Measurements from ENCODE around the gene LRRC8C.
"Not testable (repeated sequence)": the region's sequence is repeated elsewhere in the genome, so short reads cannot be mapped to it uniquely, and the experiment has no call there.

Gene LRRC8C

DNA sequence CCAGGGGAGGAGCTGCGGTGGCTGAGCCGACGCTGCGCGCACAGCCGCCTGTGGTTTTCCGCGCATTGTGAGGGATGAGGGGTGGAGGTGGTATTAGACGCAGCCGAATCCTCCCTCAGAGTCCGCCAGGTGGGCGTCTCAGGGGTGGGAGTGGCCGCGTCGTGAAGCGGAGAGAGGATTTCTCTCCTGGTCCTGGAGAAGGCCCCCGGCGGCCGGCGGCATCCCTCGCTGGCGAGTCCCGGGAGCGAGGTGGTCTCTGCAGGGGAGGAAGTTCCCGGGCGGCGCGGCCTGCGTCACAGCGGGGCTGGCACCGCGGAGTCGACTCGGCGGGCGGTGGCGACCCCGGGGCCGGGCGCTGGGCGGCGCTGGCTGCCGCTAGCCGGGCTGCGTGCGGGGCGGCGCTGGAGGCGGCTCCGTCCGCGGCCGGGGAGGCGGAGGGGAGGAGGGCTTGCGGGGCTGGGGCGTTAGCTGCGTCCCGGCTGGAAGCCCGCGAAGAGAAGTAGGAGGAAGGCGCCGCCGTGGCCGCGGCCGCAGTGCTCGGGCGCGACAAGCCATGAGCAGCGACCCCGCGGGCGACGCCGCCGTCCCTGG is at the start of gene LRRC8C:
TSS of gene LRRC8C (plus strand) at position 464 of the 591 bp plus-strand sequence. CDS start 53,354 bp downstream, outside the sequence.
- DNase-seq = peak; percentile 75

GRCh38 chr1:89584211-89584610 is 48.7 kb upstream of the LRRC8C start:
- DNase-seq = no peak

GRCh38 chr1:89584781-89585180 is 48.1 kb upstream of the LRRC8C start:
- no peak for DNase-seq

GRCh38 chr1:89587729-89588161 is 45.2 kb upstream of the LRRC8C start:
- no peak for DNase-seq

GRCh38 chr1:89588480-89588879 is 44.4 kb upstream of the LRRC8C start:
- DNase-seq = no peak

DNA sequence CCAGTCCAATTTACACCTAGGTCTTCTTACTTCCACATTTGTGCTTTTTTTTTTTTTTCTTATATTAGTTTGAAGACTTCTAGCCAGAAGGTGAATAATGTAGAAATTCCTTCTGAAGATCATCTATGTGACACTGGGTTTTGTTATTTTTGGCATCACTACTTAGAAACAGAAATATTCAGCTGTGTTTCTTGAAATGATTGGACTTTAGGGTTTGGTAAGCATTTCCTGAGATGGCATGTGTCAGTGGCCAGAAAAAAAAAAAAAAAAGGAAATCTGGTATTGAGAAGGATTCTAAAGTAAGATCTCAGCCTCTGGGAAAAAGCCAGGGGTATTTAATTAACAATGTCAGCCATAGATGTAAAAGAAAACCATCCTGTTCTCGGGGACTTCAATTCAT is 43.4 kb upstream of the LRRC8C start:
- peak; percentile 45 for DNase-seq

DNA sequence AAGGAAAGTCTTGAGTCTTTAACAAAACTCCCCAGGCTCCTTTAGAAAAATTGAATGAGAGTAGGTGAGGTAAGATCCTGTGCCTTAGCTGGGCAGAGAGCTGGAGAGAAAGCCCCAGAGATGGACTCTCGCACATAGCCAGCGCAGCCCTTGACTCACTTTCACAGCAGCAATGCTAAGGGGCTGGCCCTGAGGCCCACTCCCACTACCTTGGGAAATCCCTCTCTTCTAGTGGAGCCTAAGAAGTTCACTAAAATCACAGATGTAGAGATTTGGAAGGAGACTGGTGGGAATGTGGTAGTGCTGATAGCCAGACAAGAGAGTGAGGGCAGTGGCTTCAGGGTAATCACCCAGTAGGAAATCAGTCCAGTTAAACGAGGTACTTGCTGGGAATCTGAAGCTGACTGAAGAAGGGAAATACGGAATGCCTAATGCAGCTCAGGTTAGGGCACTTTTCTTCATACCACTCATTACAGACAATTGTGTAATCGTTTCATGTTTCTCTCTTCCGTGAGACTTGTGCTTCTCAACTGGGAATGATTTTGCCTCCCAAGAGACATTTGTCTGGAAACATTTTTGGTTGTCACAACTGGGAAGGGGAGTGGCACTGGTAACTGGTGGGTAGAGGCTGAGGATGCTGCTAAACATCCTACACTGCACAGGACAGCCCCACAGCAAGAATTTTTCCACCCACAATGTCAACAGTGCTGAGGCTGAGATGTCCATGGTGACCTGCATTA is 42.4 kb upstream of the LRRC8C start:
- DNase-seq = no peak

DNA sequence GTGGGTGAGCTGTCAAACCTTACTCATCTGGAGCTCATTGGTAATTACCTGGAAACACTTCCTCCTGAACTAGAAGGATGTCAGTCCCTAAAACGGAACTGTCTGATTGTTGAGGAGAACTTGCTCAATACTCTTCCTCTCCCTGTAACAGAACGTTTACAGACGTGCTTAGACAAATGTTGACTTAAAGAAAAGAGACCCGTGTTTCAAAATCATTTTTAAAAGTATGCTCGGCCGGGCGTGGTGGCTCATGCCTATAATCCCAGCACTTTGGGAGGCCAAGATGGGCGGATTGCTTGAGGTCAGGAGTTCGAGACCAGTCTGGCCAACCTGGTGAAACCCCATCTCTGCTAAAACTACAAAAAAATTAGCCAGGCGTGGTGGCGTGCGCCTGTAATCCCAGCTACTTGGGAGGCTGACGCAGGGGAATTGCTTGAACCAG is 40.0 kb upstream of the LRRC8C start:
- not testable (repeated sequence) for DNase-seq

- DNase-seq = peak; percentile 15
Measured at GRCh38 chr1:89594096-89594740, 38.7 kb upstream of the LRRC8C start.

GRCh38 chr1:89596698-89597097 is 36.2 kb upstream of the LRRC8C start:
- no peak for DNase-seq

DNA sequence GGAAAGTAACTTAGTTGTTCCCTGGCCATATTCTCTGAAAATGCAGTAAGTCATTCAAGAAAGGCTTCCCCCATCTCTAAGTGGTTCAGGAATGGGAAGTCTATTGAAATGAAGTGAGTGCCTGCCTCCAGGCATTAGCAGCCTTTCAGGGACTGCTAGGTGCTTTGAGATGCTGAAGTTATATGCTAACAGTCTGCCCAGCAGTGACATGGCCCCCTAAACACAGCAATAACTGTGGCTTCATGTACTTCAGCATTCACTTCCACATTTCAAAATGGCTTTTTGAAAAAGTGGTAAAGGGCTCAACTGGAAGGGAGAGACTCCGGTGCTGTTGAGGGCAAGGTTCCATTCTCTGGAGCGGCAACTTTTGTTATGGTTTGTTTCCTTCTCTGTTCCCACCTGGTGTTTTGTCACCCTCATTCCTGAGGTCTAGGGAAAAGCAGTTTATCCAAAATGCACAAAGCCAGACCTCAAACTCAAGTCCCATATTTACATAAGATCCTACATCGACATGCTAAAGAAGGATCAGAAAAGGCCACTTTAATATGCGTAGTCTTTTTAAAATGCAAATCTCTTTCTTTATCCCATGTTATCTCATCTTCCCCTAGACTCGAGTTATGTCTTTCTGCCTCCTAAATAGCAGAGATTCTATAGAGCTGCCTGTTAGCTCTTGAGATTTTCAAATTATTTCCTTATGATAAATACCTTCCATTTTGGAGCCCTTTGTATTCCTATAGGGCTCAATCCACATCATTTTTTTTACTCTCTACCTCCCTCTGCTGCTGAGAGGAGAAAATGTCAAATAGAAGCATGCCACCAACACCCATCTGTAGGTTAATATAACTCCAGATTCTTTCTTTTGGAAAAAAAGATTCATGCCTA is 34.2 kb upstream of the LRRC8C start:
- DNase-seq = peak; percentile 30

DNA sequence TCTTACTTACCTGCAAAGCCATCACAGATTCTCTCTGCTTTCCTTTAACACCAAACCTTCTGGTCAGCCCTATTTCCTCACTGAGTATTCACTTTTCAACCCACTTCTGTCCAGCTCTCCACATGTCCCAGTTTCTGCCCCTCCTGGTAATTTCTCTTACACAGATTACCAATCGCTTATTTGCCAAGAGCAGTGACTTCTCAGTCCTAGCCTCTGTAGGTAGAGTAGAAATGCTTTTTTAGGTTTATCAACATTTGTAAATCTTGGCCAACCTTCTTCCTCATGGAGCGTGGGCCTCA is 33.6 kb upstream of the LRRC8C start:
- DNase-seq = no peak

GRCh38 chr1:89600451-89601224 is 32.3 kb upstream of the LRRC8C start:
- DNase-seq = no peak

DNA sequence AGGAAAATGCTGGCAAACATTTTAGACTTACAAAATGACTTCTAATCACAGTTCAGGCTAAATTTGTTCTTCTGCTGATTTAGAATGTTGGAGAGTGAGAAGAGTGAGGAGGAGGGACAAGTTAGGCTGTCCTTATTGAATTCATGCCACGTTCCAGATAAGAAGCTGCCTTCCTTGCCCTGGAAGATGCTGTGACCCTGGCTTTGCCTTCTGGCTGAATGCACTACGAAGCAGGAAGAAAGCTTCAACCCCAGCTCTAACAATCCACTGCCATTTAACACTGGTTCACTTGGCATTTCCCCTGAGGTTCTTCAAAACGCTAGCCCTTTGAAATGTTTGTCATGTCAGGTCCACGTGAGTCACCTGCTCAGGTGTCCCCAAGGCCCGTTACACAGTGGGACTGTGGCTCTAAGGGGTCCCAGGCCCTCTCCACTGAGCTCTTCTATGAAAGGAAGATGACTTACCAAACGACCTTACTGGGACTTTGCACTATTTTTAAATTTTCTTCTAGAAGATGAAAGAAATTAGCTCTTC is 30.0 kb upstream of the LRRC8C start:
- DNase-seq = no peak

DNA sequence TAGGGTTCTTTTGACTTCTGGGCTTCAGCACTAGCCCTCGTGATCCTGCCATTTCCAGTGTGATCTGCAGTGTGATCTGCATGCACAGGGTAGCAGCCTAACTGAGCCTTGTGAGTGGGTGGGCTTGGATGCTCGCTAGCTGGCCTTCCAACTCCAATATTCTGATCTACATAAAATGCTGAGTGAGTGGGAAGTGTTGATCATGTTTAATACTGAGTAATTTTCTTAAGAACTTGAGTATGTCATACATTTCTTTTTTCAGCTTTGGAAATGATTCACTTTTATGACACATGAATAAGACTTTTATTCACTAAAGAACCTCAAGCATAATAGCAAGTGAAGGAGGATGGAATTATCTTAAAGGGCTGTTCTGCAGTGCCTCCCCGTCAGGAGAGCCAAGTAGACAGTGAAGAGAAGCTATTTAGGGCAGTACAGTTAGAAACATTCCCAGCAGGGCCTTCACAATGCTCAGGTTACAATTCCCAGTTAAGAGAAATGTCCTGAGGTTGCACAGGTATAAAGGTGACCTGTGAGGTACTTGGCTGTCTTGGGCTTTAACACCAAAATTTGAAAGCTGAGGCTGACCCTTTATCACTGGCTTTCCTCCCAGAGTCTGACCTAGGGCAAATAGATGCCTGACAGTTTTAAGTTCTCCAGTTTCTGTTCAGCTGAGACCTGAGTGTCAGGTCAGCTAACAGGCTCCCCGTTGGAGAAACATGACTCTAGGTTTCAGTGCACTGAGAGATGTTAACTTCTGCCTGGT is 29.1 kb upstream of the LRRC8C start:
- peak; percentile 64 for DNase-seq

DNA sequence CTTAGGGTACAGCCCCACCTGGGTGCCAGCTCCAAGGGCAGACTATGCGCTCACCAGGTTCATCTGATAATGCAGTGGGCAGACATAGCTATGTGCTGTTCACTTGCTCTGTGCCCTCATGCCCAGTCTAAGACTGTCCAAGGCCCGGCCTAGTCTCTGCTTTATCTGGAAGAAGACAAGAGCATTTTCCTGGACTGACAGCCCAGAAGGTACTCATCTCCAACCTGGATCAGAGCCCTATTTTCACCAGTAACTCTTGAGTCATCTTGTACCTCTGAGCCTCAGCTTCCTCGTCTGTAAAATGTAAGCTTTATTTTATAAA is 28.5 kb upstream of the LRRC8C start:
- DNase-seq = peak; percentile 43

GRCh38 chr1:89605692-89606091 is 27.2 kb upstream of the LRRC8C start:
- DNase-seq = peak; percentile 88

DNA sequence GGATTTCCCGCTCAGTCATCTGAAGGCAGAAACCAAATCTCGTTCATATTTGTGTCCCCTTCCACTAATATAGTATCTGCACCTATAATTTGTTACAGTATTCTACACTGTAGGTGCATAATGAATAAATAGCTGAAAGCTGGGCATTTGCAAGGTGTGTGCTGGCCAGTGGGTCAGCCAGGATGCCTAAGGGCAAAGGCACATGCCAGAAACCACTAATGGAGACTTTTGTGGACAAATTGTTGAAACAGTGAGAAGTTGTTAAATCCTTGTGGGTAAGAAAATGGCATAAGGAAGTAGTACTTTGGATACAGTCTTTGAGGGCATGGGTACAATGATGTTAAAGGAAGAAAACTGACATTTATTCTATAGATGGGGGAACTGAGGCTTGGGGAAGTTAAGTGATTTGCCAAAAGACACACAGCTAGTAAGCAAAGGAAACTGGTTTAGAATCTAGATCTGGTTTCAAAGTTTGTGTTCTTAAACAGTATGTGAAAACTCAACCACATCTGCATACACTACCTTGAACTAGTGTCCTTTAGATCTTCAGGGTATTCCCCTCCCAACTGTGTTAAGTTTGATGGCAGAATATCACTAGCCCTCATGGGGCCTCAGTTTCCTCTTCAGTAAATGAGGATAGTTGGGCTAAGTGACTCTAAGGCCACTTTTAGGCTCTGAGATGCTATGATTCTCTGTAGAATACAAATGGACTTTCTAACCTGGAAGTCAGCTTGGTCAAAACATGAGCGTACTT is 26.5 kb upstream of the LRRC8C start:
- DNase-seq = no peak

DNA sequence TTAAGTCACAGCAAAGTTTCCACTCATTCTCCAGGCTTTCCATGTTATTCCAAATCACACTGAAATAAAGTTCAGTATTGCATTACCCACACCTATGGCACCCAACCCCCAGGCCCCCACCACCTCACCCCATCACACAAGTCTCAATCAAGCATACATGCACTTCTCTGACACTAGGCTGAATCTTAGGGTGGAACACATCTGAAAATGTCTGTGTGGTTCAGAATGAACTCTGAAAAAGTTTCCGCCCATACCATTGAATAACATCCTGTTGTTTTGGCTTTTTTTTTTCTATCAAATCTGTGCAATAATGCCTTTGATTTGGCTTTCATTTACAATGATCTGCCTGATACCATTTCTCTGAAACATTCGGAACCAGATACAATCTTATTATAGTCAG is 25.8 kb upstream of the LRRC8C start:
- DNase-seq = no peak

DNA sequence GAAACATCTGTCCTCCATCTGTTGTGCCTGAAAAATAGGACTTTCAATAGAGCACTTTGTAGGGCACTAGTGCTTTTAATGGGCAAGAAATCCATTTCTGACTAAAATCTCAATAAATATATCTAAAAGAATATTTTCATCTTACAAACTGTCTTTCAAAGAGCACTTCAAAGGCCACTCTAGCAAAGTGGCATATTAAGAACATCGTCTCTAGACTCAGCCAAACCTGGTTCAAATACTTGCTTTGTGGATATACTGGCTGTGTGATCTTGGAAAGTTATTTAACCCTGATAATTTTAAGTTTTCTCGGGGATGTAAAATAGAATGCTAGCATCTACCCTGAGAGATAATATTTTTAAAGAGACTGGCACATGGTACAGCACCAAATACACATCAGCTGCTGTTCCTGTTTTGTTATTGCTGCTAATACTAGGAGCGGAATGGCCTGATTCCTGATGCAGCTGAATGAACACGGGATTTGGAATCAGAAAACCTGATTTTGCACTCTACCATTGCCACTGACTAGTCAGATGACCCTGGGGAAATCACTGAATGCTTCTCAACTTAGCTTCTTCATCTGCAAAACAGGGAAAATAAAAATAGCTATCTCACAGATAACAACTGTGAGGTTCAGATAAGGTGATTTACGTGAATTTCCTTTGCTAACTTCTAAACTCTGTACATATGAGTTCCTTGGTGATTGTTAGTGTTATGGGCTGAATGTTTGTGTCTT is 25.2 kb upstream of the LRRC8C start:
- DNase-seq = no peak
